Neural cell (in vitro differentiated cells): Measurements from ENCODE around the gene SNRPN. TPM values are rescaled to one million over a fixed set of nuclear protein-coding genes. Genes with fewer than 3 reads are reported as not detected.

Experiments used
- H2AFZ ChIP-seq: fragments of 200-600, 300-800 bp; sonication (generic), shearing (Covaris generic); 2 replicates; pipeline ENCODE4 v1.6.0; 2014; ENCODE audit warnings: low read depth, mild to moderate bottlenecking, antibody characterized with exemption, low read length, moderate library complexity
- H3F3A ChIP-seq: fragments of 200-600 bp; shearing (Covaris generic); 2 replicates; pipeline ENCODE4 v1.6.1; 2016; ENCODE audit warnings: mild to moderate bottlenecking, moderate library complexity, mixed read lengths, antibody characterized with exemption, low read length; ENCODE audit not compliant: insufficient read depth, poor library complexity, severe bottlenecking
- H3K27ac ChIP-seq: fragments of 200-600, 300-800 bp; sonication (generic), shearing (Covaris generic); 2 replicates; pipeline ENCODE4 v1.5.1; 2014; ENCODE audit warnings: mild to moderate bottlenecking, low read length, moderate library complexity
- H3K27me3 ChIP-seq: fragments of 300-800, 200-600 bp; sonication (generic), shearing (Covaris generic); 2 replicates; pipeline ENCODE4 v1.6.0; 2014; ENCODE audit warnings: mild to moderate bottlenecking, low read depth, low read length, moderate library complexity; ENCODE audit not compliant: insufficient read depth
- H3K36me3 ChIP-seq: fragments of 300-800, 200-600 bp; sonication (generic), shearing (Covaris generic); 2 replicates; pipeline ENCODE4 v1.5.1; 2014; ENCODE audit warnings: mild to moderate bottlenecking, antibody characterized with exemption, low read length, moderate library complexity; ENCODE audit not compliant: insufficient read depth
- H3K4me2 ChIP-seq: fragments of 300-800, 200-600 bp; sonication (generic), shearing (Covaris generic); 2 replicates; pipeline ENCODE4 v1.6.0; 2014; ENCODE audit warnings: mild to moderate bottlenecking, low read length
- H3K4me3 ChIP-seq: fragments of 300-800, 200-600 bp; sonication (generic), shearing (Covaris generic); 2 replicates; pipeline ENCODE4 v1.5.1; 2014; ENCODE audit warnings: mild to moderate bottlenecking, low read length, moderate library complexity
- H3K79me2 ChIP-seq: fragments of 200-600 bp; shearing (Covaris generic); replicated peaks from 2 replicates; pipeline ENCODE4 v1.6.0; 2014; ENCODE audit warnings: mild to moderate bottlenecking, low read length, moderate library complexity; ENCODE audit not compliant: insufficient read depth
- H3K9ac ChIP-seq: fragments of 300-800, 200-600 bp; sonication (generic), shearing (Covaris generic); 2 replicates; pipeline ENCODE4 v1.6.1; 2016; ENCODE audit warnings: mild to moderate bottlenecking, low read length, mixed read lengths
- H3K9me2 ChIP-seq: fragments of 200-600 bp; shearing (Covaris generic); 2 replicates; pipeline ENCODE4 v1.6.1; 2016; ENCODE audit warnings: mild to moderate bottlenecking, low read length, mixed read lengths; ENCODE audit not compliant: insufficient read depth
- H3K9me3 ChIP-seq: fragments of 200-600, 300-800 bp; sonication (generic), shearing (Covaris generic); 2 replicates; pipeline ENCODE4 v1.6.1; 2016; ENCODE audit warnings: mild to moderate bottlenecking, mixed run types, low read length, moderate library complexity, mixed read lengths
- H4K20me1 ChIP-seq: fragments of 200-600 bp; shearing (Covaris generic); 2 replicates; pipeline ENCODE4 v1.6.1; 2016; ENCODE audit warnings: mild to moderate bottlenecking, mixed run types; ENCODE audit not compliant: insufficient read depth
- CTCF ChIP-seq: fragments of 450-650 bp; IDR thresholded peaks from 2 replicates; pipeline ENCODE4 v1.5.1; 2014; ENCODE audit warnings: antibody characterized with exemption, mild to moderate bottlenecking, moderate library complexity; ENCODE audit not compliant: poor library complexity, severe bottlenecking
- EP300 ChIP-seq: fragments of 450-650 bp; conservative IDR thresholded peaks from 2 replicates; pipeline ENCODE4 v1.6.1; 2014; ENCODE audit warnings: antibody characterized with exemption, mild to moderate bottlenecking, moderate library complexity; ENCODE audit not compliant: poor library complexity, severe bottlenecking
- EZH2 ChIP-seq: fragments of 200-600, 300-800 bp; shearing (Covaris generic), sonication (generic); IDR thresholded peaks from 2 replicates; pipeline ENCODE4 v1.6.1; 2014; ENCODE audit warnings: antibody characterized with exemption, low read length, borderline replicate concordance, mild to moderate bottlenecking; ENCODE audit not compliant: insufficient read depth, poor library complexity, severe bottlenecking
- MXI1 ChIP-seq: fragments of 450-650 bp; conservative IDR thresholded peaks from 2 replicates; pipeline ENCODE4 v1.6.1; 2014; ENCODE audit warnings: antibody characterized with exemption, mild to moderate bottlenecking; ENCODE audit not compliant: poor library complexity, severe bottlenecking
- POLR2AphosphoS5 ChIP-seq: IDR thresholded peaks from 2 replicates; pipeline ENCODE4 v1.6.1; 2012
- RAD21 ChIP-seq: fragments of 450-650 bp; conservative IDR thresholded peaks from 2 replicates; pipeline ENCODE4 v1.6.1; 2014; ENCODE audit warnings: antibody characterized with exemption, mild to moderate bottlenecking, moderate library complexity
- SMC3 ChIP-seq: fragments of 450-650 bp; conservative IDR thresholded peaks from 2 replicates; pipeline ENCODE4 v1.6.1; 2014; ENCODE audit warnings: antibody characterized with exemption, mild to moderate bottlenecking, moderate library complexity; ENCODE audit not compliant: poor library complexity
- TAF1 ChIP-seq: IDR thresholded peaks from 2 replicates; pipeline ENCODE4 v1.6.1; 2012; ENCODE audit warnings: low read depth
- polyA plus RNA-seq: library from polyadenylated mRNA; depleted of rRNA; stranded (reverse); fragments of >200 nt; gene quantifications from 2 replicates; pipeline ENCODE4 v1.2.3, GENCODE V29; 2014
- TF ChIP-seq, protein P1 (sequence below): IDR thresholded peaks from 2 replicates; pipeline ENCODE4 v1.6.1; 2012; ENCODE audit warnings: borderline replicate concordance

The SNRPN gene
- polyA plus RNA-seq, 1 donor from 2014 or later: 680 TPM

GRCh38 chr15:24948495-24948894 is 6.3 kb upstream of the SNRPN start:
- H3K9ac ChIP-seq: no peak overlapping the region
- no peak overlapping the region for H3K27ac ChIP-seq
- H2AFZ ChIP-seq: no peak overlapping the region
- TF ChIP-seq EP300 (no peak), RAD21 (no peak), SMC3 (no peak), TAF1 (no peak), MXI1 (no peak), EZH2 (no peak), CTCF (no peak), POLR2AphosphoS5 (no peak)
- TF ChIP-seq, protein P1, sequence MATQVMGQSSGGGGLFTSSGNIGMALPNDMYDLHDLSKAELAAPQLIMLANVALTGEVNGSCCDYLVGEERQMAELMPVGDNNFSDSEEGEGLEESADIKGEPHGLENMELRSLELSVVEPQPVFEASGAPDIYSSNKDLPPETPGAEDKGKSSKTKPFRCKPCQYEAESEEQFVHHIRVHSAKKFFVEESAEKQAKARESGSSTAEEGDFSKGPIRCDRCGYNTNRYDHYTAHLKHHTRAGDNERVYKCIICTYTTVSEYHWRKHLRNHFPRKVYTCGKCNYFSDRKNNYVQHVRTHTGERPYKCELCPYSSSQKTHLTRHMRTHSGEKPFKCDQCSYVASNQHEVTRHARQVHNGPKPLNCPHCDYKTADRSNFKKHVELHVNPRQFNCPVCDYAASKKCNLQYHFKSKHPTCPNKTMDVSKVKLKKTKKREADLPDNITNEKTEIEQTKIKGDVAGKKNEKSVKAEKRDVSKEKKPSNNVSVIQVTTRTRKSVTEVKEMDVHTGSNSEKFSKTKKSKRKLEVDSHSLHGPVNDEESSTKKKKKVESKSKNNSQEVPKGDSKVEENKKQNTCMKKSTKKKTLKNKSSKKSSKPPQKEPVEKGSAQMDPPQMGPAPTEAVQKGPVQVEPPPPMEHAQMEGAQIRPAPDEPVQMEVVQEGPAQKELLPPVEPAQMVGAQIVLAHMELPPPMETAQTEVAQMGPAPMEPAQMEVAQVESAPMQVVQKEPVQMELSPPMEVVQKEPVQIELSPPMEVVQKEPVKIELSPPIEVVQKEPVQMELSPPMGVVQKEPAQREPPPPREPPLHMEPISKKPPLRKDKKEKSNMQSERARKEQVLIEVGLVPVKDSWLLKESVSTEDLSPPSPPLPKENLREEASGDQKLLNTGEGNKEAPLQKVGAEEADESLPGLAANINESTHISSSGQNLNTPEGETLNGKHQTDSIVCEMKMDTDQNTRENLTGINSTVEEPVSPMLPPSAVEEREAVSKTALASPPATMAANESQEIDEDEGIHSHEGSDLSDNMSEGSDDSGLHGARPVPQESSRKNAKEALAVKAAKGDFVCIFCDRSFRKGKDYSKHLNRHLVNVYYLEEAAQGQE: no peak
- H3K9me2 ChIP-seq: no peaks in the 10 kb centered on the region
- no peak overlapping the region for H3K4me2 ChIP-seq
- no peaks in the 10 kb centered on the region for H3K27me3 ChIP-seq
- no peaks in the 10 kb centered on the region for H3K36me3 ChIP-seq
- no peaks in the 10 kb centered on the region for H3F3A ChIP-seq
- H4K20me1 ChIP-seq: no peaks in the 10 kb centered on the region
- H3K79me2 ChIP-seq: no peaks in the 10 kb centered on the region
- no peaks in the 10 kb centered on the region for H3K9me3 ChIP-seq
- no peak overlapping the region for H3K4me3 ChIP-seq

- TF ChIP-seq EP300 (no peak), EZH2 (no peak), SMC3 (no peak), TAF1 (no peak), POLR2AphosphoS5 (no peak), CTCF (no peak), RAD21 (no peak), MXI1 (no peak)
- TF ChIP-seq, protein P1: no peak
- no peaks in the 10 kb centered on the region for H3K36me3 ChIP-seq
- peak overlapping the region; percentile 96 for H3K27ac ChIP-seq
- H4K20me1 ChIP-seq: peaks cover 17% of the 10 kb centered on the region
- peak overlapping the region; percentile 88 for H3K4me3 ChIP-seq
- H3K9me2 ChIP-seq: no peaks in the 10 kb centered on the region
- peaks cover 44% of the 10 kb centered on the region for H3K79me2 ChIP-seq
- H3K9me3 ChIP-seq: no peaks in the 10 kb centered on the region
- no peaks in the 10 kb centered on the region for H3K27me3 ChIP-seq
- peak overlapping the region; percentile 97 for H3K9ac ChIP-seq
- H3K4me2 ChIP-seq: no peak overlapping the region
- H2AFZ ChIP-seq: no peak overlapping the region
- H3F3A ChIP-seq: no peaks in the 10 kb centered on the region
These were observed 739 bp downstream of the SNRPN start for GRCh38 chr15:24955531-24955921.
